Heart left ventricle (tissue), 13 donors: ENCODE results near the gene LRFN4.

Experiments
- CTCF ChIP-seq, 12 donors: fragments of 200-600 bp; sonication (generic) in 4 of 12; IDR thresholded peaks; one replicate each; pipeline versions ENCODE4 v1.5.0 to v1.8.0; 2018 to 2022; ENCODE audit warnings: antibody characterized with exemption in 12 of 12, mild to moderate bottlenecking in 5 of 12
- POLR2A ChIP-seq, 2 donors: fragments of 450-650 bp; IDR thresholded peaks; one replicate each; pipeline ENCODE4 v1.6.1; 2017; ENCODE audit warnings: antibody characterized with exemption in 2 of 2, mild to moderate bottlenecking in 2 of 2, moderate library complexity in 2 of 2
- donor health status: ischemic (EF 13 %, LVEDD 7.1; RV severe dilation, severe dysfunction).
- donor health status: DM: no; HTN: yes; CAD: no.
- donor health status: DM: no; HTN: no; CAD: no.
- donor health status: ischemic (EF 25% LVEDD 6.9; RV normal size, moderate dysfunction).
- donor health status: ischemic (EF 25% LVEDD 5.7; RV mildly dilated, moderate dysfunction).
- donor health status: ischemic (EF 35%, LVEDD 5.7; RV mildly dilated, moderate dysfunction).
- donor health status: nonischemic (EF 11% LVEDD 7.7; RV severe dilation, severe dysfunction).
- donor health status: DM: yes; HTN: yes; CAD: no.
- donor health status: PGD.
- donor health status: ischemic (EF 29% LVEDD 5.4; RV normal size, mild dysfunction).
- donor health status: nonischemic (EF 23%, LVEDD 6.1; RV moderate dilation, normal function).

GRCh38 chr11:66848671-66849500, 8.0 kb upstream of the LRFN4 start:
- TF ChIP-seq CTCF (IDR thresholded peaks at IDR 0.05) (no peak), POLR2A (IDR thresholded peaks at IDR 0.05) (no peak)
